GM21576 (cell line): ENCODE data around the gene AKAP12.
"Not testable (repeated sequence)": the region's sequence is repeated elsewhere in the genome, so short reads cannot be mapped to it uniquely, and the experiment has no call there.

Source experiments
- ATAC-seq: cut with Tn5 transposase; IDR thresholded peaks from one replicate; pipeline ENCODE4 v1.9.1; 2021; ENCODE audit warnings: mild to moderate bottlenecking, moderate library complexity; ENCODE audit not compliant: unreplicated experiment

AKAP12 gene

DNA sequence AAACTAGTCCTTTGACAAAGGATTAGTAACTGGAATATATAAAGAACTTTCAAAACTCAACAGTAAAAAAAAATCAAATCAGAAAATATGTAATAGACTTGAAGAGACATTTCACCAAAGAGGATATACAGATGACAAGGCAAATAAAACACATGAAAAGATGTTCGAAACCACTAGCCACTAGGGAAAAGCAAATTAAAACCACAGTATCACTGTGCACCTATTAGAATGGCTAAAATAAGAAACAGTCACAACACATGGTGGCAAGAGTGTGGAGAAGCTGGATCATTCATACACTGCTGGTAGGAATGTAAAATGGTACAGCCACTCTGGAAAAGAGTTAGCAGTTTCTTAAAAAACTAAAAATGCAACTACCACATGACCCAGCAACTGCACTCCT, 136.7 kb downstream of the AKAP12 start:
- ATAC-seq = no peak

GRCh38 chr6:151377095-151377494, 137.3 kb downstream of the AKAP12 start:
- no peak for ATAC-seq

DNA sequence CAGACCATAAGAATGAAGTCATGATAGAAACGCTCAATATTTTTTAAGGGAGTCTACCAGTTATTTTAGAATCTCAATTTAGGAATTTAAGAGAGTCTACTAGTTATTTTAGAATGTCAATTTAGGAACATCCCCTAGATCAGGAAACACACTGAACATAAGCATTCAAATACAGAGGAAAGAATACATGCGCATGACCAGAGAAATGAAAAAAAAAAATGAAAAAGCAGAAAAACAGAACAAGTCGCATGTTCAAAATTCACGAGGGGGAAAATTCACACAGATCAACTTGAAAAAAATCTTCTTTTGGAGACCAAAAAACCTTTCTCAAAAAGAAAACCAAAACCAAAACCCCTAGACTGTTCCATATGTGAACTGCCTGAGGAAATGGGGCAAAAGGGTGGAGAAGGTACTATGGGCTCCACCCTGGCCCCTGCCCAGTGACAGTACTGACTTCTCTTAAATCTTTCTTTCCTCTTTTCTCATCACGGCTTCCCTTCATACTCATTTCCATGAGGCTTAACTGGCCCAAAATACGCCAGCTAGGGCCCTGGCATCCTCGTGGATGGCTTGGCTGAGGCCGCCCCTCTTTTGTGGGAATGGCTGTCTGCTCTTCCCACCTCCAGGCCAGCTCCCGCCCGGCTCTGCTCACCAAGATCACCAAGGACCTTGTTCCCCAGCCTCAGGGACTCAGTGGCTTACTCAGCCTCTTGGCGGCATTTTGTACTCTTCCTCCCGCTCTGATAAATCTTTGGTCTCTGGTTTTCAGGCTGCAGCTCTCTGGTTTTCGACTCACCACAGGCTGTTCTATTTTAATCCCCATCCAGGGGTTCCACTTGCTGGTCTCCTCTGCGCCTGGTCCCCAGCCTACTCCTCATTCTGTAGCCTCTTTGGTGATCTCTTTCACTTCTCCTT, 140.4 kb downstream of the AKAP12 start:
- ATAC-seq = peak; percentile 66

DNA sequence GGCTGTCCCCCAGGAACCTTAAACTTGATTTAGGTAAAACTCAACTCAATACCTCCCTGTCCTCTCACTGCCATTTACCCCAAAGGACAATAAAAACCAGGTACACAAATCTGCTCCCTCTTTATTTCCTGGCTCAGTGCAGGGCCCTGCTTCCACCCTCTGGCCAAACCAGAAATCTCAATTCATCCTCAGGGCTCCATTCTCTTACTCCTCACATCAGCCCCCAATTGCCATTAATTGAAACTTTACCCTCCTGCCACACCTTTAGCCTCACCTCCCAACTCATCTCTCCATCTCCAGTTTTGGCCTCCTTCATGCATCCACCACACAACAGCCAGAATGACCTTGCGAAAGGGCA, 141.1 kb downstream of the AKAP12 start:
- ATAC-seq = no peak

DNA sequence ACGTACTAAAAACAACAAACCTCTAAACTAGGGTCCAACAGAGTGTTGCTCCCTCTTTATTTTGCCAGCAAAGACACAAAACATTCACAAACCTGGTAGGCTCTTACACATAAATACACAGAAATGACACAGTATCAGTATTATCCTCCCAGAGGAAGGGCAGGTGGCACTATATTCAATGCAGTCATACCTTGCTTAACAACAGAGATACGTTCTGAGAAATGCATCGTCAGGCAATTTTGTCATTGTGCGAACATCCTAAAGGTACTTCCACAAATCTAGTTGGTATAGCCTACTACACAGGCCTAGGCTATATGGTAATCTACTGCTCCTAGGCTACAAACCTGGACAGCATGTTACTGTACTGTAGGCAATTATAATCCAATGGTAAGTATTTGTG, 142.0 kb downstream of the AKAP12 start:
- ATAC-seq = no peak

DNA sequence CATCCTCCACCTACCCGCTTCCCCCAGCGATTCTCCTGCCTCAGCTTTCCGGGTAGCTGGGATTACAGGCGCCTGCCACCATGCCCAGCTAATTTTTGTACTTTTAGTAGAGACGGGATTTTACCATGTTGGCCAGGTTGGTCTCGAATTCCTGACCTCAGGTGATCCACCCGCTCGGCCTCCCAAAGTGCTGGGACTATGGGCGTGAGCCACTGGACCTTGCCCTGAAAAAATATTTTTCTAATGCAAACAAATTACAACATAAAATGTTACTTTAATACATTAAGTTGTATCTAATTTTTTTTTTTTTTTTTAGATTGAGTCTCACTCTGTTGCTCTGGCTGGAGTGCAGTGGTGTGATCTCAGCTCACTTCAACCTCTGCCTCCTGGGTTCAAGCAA, 142.9 kb downstream of the AKAP12 start:
- not testable (repeated sequence) for ATAC-seq

DNA sequence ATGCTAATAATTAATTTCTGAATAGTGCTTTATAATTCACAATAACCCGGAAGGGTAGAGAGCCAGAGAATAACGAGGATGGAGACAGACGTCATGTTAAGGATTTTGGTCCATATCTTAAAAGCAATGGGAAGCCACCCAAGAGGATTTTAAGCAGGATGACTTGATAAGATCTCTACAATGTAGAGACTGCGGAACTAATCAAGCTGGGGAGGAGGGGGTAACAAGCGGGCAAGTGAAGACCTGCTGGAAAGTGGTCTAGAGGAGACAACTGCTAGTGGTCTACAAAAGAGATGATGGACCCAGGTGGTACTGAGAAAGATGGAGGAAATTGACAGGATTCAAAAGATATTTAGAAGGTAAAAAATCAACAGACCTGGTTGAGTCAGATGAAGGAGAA, 144.4 kb downstream of the AKAP12 start:
- ATAC-seq = no peak

DNA sequence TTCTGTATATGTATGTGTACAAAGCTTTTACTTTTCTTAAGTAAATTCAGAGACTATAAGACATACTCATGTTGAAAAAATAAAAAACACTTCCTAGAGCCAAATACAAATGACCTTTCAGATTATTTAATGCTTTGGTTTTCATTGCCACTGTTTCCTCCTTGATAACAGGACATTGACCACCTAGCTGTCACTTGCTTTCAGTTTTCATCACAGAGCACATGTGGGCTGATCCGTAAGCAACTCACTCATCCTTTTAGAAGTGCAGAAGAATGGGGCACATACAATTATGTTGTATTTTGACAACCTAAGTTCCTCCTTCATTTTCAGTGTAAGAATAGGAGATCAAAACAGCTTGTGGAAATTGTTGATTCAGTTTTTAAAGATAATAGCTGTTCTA, 145.4 kb downstream of the AKAP12 start:
- ATAC-seq = no peak

DNA sequence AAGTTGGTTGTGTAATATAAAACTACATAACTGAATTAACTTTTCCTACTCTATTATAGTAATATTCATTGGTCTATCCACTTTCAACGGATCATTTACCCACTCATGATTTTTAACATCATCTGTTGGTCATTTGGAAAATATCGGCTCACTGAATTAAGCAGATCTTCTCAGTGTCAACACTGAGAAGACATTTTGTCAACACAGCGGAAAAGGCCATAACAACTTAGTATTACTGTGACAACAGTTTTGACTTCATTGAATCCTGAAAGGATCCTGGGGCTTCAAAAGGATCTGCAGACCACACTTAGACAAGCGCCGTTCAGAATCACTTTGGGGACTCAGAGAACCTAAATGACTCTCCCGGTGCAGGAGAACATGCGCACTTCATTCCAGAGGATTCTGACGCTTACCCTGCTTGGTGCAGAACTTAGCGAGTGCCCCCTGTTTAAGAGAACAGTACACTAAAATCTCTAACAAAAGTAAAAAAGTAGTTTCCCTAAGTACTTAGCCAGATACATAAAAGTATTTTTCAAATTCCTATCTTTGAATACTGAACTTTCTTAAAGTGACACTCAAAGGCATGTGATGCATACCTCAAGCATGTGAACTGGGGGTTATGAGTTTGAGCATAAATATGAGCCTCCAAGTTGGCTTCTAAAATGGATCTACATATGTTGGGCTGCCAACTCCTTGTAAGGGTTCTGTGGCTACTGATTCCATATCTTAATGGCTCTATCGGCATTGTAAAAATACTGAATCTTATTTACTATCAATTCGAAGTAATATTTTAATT, 147.6 kb downstream of the AKAP12 start:
- ATAC-seq = no peak

- ATAC-seq = no peak
These were observed 148.5 kb downstream of the AKAP12 start for GRCh38 chr6:151388236-151388635.

DNA sequence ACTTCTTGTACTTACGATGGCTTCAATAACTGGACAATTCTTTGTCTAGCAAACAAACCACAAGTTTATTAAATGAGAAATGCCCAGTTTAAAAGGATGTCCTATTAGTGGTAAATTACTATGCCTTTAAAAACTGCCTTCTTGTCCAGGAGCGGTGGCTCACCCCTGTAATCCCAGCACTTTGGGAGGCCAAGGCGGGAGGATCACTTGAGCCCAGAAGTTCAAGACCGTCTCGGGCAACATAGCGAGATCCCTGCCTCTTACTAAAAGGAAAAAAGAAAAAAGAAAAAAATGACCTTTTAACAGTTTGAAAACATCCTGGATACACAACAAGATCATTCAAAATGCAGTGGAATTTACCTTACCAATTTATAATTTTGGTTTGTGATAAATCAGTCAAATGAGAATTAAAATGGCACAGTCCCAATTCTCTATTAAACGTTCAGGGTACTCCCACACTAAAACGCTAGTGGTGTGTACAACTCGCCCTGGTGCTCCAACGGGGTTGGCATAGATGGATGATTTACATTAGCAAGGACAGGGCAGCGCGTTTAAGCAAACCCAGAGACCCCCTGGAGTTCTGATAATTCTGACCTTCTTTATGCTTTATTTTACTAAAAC, 149.3 kb downstream of the AKAP12 start:
- no peak for ATAC-seq

DNA sequence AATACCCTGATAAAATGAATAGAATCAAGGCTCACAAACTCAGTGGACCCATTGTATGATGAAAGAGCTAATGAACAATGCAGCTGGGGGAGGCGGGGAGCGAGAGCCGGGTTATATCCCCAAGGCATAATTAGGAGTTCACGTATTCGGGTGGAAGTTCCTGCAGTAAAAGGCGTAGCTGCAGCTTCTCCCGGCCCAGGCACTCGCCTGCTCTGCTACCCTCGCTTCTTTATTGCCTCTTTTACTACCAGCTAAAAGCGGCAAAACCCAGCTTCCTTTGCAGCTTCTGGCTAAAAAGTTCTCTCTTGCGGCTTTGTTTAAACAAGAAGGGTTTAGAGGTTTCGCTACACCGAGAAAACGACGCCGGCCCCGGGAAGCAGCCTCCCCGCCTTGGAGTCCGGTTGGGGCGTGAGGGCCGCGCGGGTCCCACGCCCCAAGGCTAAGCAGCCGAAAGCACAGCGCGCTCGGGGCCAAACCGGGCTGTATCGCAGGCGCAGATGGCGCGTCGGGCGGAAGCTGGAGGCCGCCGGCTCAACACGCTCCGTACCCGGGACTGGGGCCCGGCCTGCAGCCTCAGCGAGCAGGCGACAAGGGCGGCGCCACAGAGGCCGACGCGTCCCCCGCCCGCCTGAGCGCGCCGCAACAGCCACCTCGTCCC, 150.0 kb downstream of the AKAP12 start:
- peak; percentile 57 for ATAC-seq

DNA sequence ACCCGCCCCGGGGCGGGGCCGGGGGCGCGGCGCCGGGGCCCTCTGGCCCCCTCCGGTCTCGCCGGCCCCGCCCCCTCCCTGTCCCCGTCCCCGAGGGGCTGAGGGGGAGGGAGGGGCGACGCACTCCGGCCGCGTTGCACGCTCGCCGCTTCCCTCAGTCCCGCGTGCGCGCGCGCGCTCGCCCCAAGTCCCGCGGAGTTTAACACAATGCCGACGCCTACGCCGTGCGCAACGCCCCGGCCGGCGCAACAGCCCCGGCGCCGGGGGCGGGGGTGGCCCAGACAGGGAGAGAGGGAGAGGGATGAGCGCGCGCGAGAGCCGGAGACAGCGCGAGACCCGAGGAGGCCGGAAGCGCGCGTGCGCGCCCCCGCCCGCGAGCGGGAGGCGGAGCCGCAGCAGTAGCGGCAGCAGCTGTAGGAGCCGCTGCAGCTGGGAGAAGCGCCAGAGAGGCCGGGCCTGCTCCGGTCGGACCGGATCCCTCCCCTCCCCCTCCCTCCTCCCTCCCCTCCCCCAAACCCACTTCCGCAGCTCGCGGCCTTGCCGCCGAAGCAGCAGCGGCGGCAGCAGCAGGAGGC, 150.6 kb downstream of the AKAP12 start:
- peak; percentile 82 for ATAC-seq

DNA sequence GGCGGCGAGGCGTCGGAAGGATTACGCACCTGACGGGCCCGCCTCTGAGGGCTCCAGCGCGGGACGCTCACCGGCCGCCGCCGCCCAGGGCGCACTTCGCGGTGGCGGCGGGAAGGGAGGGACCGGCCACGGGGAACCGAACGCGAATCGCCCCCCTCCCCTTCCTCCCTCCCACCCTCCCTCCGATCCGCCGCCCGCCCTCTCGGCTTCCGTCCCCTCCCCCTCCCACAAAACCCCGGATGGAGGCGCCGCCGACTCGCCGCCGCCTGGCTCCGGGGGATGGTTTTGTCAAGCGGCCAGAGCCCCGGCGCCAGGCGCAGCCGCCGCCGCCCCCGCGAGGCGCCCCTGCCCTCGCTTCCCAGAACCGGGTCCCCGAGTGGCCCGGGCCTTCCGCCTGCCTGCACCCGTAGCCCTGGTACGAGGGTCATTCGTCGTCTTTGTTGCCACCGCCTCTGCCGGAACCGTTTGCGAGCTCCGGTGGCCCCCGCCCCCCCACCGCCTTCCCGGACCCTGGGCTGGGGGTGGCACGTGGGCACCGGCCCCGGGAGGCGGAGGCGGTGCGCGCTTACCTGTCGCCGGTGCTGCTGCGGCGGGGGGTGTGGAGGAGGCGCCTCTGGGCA, 151.2 kb downstream of the AKAP12 start:
- peak; percentile 3 for ATAC-seq

DNA sequence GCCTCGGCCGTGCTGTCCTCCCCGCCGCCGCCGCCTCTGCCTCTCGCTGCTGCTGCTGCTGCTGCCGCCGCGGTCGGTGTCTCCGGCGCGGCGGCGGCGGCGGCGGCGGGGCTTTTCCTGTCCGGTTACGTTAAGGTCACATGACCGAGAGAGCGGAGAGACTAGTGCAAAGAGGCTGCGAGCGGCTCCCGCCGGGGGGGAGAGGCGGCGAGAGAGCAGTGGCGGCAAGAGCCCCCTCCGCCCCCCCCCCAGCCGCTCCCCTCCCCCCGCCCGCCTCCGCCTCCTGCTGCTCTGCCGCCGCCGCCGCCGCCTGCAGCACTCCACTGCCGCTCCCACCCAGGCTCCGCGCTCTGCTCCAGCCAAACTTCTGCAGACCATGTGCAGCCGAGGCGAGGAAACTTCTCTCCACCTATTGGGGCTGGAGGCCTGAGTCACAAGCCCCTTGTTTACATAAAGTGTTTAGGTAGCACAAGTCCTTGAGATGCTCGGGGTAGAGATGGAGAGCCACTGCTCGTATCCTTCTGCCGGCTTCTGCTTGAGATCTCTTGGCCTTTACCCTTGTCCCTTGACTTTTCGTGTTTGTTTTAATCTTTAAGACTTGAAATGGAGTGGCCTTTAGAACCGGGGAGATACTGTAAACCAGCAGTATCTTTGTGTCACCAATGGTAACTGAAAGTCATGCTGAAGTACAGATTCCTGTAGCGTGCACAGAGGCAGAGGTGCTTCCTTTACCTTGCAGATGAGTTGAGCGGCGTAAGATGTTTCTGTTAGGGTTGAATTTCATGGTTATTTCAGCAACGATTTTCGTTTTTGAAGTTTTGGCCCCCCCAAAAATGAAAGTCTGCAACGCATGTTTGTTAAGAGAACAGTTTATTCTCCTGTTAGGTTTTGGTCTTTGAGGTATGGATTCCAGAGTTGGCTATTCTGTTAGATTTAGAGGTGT, 152.0 kb downstream of the AKAP12 start, which contains the start of gene ZBTB2:
TSS of gene ZBTB2 (minus strand) at position 89 of the 943 bp plus-strand sequence. CDS start 17,922 bp downstream, outside the sequence.
- peak; percentile 16 for ATAC-seq

DNA sequence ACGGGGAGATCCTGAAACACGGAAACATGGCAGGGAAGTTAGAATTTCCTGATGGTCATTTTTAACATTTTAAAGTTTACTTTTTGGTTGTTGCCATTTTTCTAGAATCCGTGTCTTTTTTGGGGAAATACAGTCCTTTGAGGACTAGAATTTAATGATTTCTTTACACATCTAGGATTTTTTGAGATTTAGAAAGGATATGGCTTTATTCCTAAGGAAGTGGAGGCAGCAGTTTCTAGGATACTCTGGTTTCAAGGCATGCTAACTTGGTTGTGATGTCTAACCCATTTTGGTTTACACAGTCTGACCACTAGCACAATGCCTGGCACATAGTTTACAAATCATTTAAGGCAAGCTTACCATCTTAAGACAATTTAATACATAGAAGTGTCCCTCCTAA, 152.7 kb downstream of the AKAP12 start:
- no peak for ATAC-seq

DNA sequence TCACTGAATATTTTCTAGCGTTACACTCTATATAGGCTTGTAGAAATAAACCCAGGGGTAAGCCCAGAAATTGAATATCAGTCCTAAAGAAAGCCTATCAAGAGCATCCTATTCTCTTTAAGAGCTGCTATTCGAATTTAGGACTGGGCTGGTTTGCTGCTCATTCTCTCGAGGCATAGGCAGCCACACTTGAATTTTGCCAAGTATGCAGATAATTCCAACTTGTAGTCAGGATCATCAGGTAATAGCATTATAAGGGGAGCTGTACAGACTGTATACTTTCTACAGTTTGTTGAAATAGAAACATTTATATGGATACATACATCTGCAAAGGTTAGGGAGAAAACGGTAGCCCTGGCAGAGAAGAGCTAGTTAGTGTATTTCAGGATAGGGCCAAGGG, 153.6 kb downstream of the AKAP12 start:
- no peak for ATAC-seq

DNA sequence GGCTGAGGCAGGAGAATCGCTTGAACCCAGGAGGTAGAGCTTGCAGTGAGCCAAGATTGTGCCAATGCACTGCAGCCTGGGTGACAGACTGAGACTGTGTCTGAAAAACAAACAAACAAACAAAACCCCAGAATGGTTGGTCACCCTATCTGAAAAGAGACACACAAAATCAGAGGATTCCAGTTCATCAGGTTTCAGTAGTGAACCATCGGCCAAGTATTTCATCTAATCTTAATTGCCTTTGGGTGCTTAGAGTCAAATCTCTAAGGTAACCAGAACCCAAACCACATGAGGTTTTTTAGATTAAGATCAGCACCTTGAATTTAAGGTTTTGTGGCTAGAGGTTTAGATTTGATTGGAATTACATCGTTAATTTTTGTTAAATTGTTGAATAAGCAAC, 159.9 kb downstream of the AKAP12 start:
- ATAC-seq = no peak

- ATAC-seq = no peak
These were observed 160.7 kb downstream of the AKAP12 start for GRCh38 chr6:151400473-151400872.
